Endothelial cell of hepatic sinusoid (primary cell): ENCODE data around the gene PHF13.
"Not testable (repeated sequence)": the region's sequence is repeated elsewhere in the genome, so short reads cannot be mapped to it uniquely, and the experiment has no call there.

ENCODE experiments used
- in situ Hi-C: cut with HindIII; loops from 2 replicates; pipeline ENCODE4 v1.10.0; 2017; ENCODE audit warnings: low sequenced_read_pairs

PHF13 gene

DNA sequence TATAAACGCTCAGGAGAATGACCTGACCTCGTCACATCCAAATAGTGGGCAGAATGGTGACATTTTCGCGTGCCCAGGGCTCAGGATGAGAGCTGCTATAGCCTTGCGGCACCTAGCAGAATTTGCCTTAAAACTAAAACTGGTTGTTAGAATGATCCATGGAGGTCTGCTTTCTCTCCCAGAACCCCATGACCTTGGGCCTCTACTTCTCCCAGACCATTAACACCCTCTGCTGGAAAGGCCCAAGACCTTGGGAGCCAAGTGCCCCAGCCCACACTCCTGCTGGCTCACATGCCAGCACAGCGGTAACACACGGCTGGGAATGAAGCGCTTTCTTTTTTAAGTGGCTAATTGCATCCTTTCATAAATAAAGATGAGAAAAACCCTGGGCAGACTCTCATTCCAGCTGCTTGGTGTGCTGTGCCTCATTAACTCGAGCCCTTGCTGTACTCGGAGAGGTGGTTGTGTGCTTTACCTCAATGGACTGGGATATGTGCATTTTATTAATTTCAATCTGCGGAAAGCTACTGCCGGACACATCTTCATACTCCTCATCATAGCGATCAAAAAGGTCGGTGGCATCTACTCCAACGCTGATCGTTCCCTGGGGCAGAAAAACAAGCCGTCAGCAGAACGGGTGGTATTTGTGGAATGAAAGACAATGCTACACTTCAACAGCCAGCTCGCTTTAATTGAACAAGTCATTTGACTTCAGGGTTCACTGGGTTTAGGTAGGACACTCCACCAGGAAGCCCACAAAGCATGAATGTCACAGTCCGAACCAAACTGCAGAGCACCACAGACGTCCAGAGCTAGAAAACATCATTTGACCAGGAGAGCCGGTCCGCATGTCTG lies 40.1 kb downstream of the PHF13 start:
- in situ Hi-C loops = no loop called here

GRCh38 chr1:6657138-6657537 lies 43.6 kb downstream of the PHF13 start:
- in situ Hi-C loops = no loop called here

DNA sequence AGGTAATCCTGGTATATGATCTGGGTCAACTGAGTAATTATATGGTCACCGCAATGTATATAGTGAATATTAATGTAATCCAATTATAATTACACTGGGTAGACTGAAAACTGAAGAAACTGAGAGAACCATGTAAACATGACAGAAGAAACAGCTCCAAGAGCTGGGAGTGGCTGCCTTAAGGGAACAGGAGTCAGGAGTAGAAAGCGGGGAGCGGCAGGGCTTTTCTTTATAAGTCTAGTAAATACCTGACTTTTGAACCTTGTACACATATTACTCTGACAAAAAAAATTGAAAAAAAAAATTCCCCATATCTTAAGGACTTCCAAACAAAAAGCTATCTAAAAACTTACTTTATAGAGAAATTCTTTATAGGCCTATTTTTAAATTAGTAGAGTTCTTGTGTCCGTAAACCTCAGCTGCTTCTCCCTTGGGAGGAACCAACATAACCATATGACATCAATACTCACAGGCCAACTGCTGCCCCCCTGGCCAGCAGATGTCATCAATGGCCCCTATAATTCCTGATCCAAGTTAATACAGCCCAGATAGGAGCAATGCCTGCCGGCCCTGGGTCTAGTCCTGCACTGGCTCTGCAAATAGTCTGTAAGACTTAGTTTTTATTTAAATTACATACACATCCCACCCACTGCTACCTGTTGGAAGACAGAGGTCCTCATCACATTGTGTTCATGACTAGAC lies 45.0 kb downstream of the PHF13 start:
- in situ Hi-C loops = no loop called here

- in situ Hi-C loops = no loop called here
Measured at GRCh38 chr1:6660415-6661049, 47.0 kb downstream of the PHF13 start.

GRCh38 chr1:6662468-6662867 lies 48.9 kb downstream of the PHF13 start:
- in situ Hi-C loops = not testable (repeated sequence)

- in situ Hi-C loops = no loop called here
Measured at GRCh38 chr1:6666696-6667095, 53.2 kb downstream of the PHF13 start.

DNA sequence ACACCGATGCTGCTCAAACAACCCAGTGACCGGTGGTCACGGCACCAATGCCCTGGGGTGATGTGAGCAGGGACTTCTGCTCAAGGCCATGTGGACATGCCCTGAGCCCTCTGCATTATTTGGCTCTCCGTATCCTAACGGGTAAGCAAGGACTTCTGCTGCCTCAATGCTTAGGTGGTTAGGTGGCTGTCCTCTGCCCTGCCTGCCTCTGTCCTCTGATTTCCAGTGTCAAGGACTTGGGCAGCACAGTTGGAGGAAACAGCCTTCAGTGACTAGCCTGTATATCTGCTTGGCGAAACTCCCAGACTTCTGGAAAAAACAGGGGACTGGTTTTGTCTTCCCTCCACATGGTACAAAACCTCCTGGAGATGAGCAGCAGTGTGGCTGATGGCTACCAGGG lies 53.6 kb downstream of the PHF13 start:
- in situ Hi-C loops = no loop called here

- in situ Hi-C loops = no loop called here
Measured at GRCh38 chr1:6668503-6668902, 55.0 kb downstream of the PHF13 start.

- in situ Hi-C loops = loop anchor here (5.0 kb wide), 2 partner anchors 50 to 55 kb away; no protein-coding TSS in a partner anchor
Measured at GRCh38 chr1:6672558-6672957, 59.0 kb downstream of the PHF13 start.
